DND-41 (cell line): ENCODE results near the gene CAPN12.

Experiments used
- CTCF ChIP-seq: IDR thresholded peaks from 2 replicates; pipeline ENCODE4 v1.5.1; 2012; ENCODE audit warnings: borderline replicate concordance, low read length, moderate library complexity, mild to moderate bottlenecking; ENCODE audit not compliant: poor library complexity, severe bottlenecking; ENCODE audit errors: extremely low read depth
- EZH2 ChIP-seq: IDR thresholded peaks from 3 replicates; pipeline ENCODE4 v1.6.1; 2012; ENCODE audit warnings: borderline replicate concordance, low read depth, mild to moderate bottlenecking, moderate library complexity, low read length, inconsistent platforms; ENCODE audit not compliant: severe bottlenecking

- TF ChIP-seq CTCF (no peak), EZH2 (no peak)
These were observed 33.9 kb downstream of the CAPN12 start for GRCh38 chr19:38710416-38710702.
